Epithelial cell of proximal tubule (primary cell): ENCODE results near the gene SLC12A7. TPM values are rescaled to one million over a fixed set of nuclear protein-coding genes. Genes with fewer than 3 reads are reported as not detected.

Experiments
- DNase-seq: peaks from one replicate; pipeline ENCODE4 v3.0.0-alpha.2; 2011; ENCODE audit warnings: low read depth
- H3K4me3 ChIP-seq: 2 replicates; pipeline ENCODE4 v1.5.1; 2011; ENCODE audit warnings: low read depth, mild to moderate bottlenecking, low read length
- CTCF ChIP-seq: conservative IDR thresholded peaks from 2 replicates; pipeline ENCODE4 v1.5.1; 2012; ENCODE audit warnings: low read depth, mild to moderate bottlenecking, low read length
- total RNA-seq: library from RNA; depleted of rRNA; stranded (reverse); fragments of >200 nt; gene quantifications from 2 replicates; pipeline ENCODE4 v1.2.3, GENCODE V29; 2015

The SLC12A7 gene
- total RNA-seq, 1 donor from 2014 or later, result 32.8 TPM

DNA sequence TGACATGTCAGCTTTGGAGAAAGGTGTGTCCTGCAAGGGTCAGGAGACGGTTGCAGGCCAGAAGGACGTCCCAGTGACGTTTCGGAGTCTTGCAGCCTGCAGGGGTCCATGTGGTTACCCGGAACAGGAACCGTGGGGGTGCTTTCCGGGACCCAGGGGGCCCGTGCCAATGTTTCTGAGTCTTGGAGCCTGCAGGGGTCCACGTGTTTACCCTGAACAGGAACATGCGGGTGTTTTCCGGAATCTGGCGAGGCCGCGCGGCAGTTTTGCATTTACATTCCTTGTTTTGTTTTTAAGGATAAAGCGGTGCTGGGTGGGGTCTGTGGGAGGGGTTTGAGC lies 72.7 kb downstream of the SLC12A7 start:
- TF ChIP-seq CTCF, result no peak
- DNase-seq, result no peak

GRCh38 chr5:1038417-1039209 lies 73.2 kb downstream of the SLC12A7 start:
- TF ChIP-seq CTCF, result no peak
- no peak overlapping the region for H3K4me3 ChIP-seq
- DNase-seq, result no peak

More for the DNA sequence above, 72.7 kb downstream of the SLC12A7 start:
- H3K4me3 ChIP-seq, result no peak overlapping the region

DNA sequence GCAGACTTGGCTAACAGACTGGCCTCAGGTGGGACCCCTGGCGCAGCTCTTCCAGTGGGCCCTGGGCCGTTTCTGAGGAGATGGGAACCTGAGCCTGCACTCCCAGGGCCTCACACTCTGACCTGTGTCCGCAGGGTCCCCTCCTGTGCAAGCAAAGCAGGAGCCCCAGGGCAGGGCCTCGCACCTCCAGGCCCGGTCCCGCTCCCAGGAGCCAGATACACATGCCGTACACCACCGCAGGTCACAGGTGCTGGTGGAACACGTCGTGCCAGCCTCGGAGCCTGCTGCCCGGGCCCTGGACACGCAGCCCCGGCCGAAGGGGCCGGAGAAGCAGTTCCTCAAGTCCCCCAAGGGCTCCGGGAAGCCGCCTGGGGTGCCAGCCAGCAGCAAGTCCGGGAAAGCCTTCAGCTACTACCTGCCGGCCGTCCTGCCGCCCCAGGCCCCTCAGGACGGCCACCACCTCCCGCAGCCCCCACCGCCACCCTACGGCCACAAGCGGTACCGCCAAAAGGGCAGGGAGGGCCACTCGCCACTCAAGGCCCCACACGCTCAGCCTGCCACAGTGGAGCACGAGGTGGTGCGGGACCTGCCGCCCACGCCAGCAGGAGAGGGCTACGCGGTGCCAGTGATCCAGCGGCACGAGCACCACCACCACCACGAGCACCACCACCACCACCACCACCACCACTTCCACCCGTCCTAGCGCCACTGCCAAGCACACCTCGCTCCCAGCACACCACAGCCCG lies 74.0 kb downstream of the SLC12A7 start:
- TF ChIP-seq CTCF, result no peak
- DNase-seq, result no peak
- no peak overlapping the region for H3K4me3 ChIP-seq

- no peak overlapping the region for H3K4me3 ChIP-seq
- no peak for TF ChIP-seq CTCF
- no peak for DNase-seq
Measured at GRCh38 chr5:1037123-1037670, 74.7 kb downstream of the SLC12A7 start.

DNA sequence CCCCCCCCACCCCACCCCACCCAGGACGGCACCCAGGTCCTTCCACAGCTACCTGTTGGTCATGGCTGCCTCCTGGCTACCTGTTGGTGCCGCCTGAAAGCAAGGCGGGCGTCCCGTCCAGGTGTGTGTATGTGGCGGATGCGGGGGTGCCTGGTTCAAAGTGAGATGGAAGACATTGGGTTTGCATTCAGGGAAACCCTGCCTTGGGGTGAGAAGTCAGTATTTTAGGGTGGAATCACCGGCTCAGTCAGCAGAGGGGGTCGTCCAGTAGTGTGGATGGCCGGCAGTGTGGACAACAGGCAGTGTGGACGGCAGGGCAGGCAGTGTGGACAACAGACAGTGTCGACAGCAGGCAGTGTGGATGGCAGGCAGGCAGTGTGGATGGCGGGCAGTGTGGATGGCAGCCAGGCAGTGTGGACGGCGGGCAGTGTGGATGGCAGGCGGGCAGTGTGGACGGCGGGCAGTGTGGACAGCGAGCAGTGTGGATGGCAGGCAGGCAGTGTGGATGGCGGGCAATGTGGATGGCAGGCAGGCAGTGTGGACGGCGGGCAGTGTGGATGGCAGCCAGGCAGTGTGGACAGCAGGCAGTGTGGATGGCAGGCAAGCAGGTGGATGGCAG lies 75.2 kb downstream of the SLC12A7 start:
- H3K4me3 ChIP-seq, result no peak overlapping the region
- TF ChIP-seq CTCF, result no peak
- DNase-seq, result no peak

- H3K4me3 ChIP-seq, result no peak overlapping the region
- no peak for DNase-seq
- TF ChIP-seq CTCF, result no peak
Measured at GRCh38 chr5:1035421-1036405, 76.2 kb downstream of the SLC12A7 start.
